Epithelial cell of esophagus (primary cell): ENCODE data around the gene LYRM2.

Source experiments
- DNase-seq: peaks from one replicate; pipeline ENCODE4 v3.0.0; 2010; ENCODE audit warnings: low read depth
- H3K4me3 ChIP-seq: 2 replicates; pipeline ENCODE4 v1.5.1; 2011; ENCODE audit warnings: mild to moderate bottlenecking, low read length, control low read depth
- TF ChIP-seq, protein P1 (sequence below): IDR thresholded peaks from 2 replicates; pipeline ENCODE4 v1.5.1; 2011; ENCODE audit warnings: low read depth, mild to moderate bottlenecking, low read length, control low read depth, inconsistent platforms; ENCODE audit not compliant: insufficient read depth; ENCODE audit errors: missing control alignments

Gene LYRM2

DNA sequence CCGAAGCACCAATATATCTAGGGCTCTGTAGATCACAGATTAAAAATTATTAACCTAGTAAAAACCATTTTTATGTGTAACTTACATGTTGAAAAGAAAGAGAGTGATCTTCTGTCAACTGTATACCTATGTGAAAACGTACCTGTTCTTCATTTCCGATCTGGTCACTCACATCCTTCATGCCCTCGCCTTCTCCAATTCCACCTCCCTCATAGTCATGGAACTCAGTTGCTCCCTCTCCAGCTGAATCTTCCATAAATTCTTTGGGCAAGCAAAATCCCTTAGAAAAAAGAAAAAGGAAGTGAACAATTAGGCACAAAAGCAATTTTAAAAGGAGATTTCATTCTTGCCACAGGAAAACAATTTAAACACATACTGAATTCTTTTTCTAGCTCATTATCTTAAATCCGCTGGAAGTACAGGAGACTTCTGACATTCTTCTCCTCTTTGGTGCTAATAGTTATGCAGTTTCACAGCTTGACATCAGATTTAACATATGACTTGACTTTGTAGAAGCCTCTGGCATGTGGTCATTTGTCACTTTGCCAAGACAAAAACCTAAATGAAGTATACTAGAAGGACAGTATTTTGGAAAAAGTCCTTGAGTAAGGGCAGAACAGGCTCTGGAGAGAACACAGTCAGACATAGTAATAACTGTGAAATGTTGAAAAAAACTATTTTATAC, 29.5 kb upstream of the LYRM2 start:
- TF ChIP-seq, protein P1, sequence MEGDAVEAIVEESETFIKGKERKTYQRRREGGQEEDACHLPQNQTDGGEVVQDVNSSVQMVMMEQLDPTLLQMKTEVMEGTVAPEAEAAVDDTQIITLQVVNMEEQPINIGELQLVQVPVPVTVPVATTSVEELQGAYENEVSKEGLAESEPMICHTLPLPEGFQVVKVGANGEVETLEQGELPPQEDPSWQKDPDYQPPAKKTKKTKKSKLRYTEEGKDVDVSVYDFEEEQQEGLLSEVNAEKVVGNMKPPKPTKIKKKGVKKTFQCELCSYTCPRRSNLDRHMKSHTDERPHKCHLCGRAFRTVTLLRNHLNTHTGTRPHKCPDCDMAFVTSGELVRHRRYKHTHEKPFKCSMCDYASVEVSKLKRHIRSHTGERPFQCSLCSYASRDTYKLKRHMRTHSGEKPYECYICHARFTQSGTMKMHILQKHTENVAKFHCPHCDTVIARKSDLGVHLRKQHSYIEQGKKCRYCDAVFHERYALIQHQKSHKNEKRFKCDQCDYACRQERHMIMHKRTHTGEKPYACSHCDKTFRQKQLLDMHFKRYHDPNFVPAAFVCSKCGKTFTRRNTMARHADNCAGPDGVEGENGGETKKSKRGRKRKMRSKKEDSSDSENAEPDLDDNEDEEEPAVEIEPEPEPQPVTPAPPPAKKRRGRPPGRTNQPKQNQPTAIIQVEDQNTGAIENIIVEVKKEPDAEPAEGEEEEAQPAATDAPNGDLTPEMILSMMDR: no peak
- H3K4me3 ChIP-seq: no peak overlapping the region
- DNase-seq: no peak

DNA sequence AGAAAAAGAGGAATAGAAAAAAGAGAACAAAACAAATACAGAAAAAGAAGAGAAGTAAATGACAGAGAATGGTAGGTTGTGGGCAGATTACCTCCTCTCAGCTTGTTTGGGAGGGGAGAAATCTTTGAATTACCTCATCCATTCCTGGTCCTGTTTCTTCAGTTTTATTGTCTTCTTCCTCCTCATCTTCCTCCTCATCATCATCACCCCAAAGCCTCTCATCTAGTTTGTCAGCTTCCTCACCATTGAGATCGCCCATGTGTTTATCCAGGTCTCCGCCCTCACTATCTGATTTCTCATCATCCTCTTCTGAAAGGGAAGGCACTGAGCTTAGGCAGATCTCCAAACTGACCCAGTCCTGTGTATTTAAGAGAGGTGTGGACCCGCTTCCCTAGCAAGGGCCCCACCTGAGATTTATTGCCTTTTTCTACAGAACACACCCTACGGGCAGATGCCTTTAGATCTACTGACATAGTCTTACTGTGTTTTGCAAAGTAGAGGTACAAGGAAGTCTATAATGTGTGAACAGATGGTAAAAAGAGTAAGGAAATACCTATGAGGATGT, 24.2 kb upstream of the LYRM2 start:
- H3K4me3 ChIP-seq: no peak overlapping the region
- TF ChIP-seq, protein P1: no peak
- no peak for DNase-seq

DNA sequence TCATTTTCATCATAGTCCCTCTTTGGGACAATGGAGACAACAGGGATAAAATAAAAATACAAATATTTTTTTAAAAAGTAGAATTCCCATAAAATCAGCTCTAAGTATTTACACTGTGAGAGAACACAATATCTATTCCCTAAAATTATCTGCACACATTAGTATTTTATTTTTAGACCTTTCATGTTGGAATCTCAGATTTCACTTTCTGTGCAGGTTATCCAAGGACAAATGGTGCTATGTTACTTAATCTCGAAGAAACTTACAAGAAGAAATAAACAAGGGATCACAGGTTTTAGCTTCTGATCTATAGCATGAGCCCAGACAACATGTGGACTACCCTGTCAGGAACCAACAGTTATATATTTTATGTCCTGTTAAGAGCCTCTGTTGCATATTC, 23.0 kb upstream of the LYRM2 start:
- no peak for DNase-seq
- H3K4me3 ChIP-seq: no peak overlapping the region
- TF ChIP-seq, protein P1: no peak

DNA sequence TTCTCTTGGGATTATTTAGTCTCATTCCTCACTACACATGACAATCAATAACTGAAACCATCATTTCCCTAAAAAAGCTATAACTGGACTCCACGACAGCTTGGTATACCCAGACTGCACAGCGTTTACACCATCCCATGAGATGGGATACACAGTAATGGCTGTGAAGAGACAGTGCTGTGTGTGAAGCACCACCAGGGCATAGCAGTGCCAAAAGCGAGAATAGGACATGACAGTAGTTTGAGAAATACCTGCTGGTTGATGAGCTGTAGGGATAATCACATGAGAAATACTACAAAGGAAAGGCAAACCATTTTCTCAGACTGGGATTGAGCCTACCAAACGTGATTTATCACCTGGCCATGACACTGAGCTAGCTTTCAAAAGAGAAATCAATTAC, 22.4 kb upstream of the LYRM2 start:
- TF ChIP-seq, protein P1: no peak
- no peak for DNase-seq
- no peak overlapping the region for H3K4me3 ChIP-seq

DNA sequence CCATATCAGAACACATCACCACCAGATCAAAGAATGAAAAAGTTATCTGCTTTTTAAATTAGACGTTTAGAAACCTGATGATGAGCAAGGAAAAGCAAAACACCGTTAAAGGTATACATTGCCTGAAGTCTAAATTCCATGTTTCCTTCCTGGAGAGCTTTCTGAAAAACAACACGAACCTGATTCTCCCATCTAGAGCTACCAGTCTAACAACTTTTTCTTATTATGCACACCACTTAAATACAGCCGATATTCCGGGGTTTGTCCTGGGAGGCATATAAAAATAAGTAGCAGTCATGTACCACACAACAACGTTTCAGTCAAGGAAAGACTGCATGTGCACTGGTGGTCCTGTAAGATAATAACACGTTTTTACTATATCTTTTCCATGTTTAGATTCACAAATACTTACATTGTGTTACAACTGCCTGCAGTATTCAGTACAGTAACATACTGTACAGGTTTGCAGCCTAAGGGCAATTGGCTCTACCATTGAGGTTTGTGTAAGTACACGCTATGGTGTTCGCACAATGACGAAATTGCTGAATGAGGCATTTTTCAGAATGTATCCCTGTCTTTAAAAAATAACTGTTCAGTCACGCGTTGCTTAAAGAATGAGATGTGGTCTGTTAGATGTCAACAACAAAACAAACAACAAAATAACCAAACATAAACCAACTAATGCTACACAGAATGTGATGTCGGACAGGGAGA, 19.1 kb upstream of the LYRM2 start:
- no peak overlapping the region for H3K4me3 ChIP-seq
- peak; percentile 79 for DNase-seq
- TF ChIP-seq, protein P1: no peak

DNA sequence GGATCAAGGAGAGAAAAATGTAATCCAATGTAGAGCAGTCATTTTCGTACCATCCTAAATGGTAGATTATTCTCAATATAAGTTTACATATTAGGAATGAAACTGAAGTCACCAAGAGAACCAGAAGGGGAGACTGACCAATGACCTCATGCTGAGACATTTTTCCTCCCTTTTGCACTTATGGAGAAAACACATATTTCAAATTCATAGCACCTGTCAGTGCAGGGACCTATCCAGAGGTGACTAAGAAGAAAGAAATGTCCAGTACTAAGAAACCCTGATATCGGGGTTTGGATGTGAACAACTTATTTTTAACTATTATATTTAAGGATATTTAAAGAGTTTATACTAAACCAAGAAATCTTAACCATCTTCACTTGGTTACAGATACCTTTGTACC, 16.6 kb upstream of the LYRM2 start:
- TF ChIP-seq, protein P1: no peak
- H3K4me3 ChIP-seq: no peak overlapping the region
- peak; percentile 27 for DNase-seq
